ENCODE results near the gene ACOT7. TPM values are rescaled to one million over a fixed set of nuclear protein-coding genes. Genes with fewer than 3 reads are reported as not detected.
A peak's percentile ranks its signal among the peaks of the same experiment; 100 is the strongest.
"Not testable (repeated sequence)": the region's sequence is repeated elsewhere in the genome, so short reads cannot be mapped to it uniquely, and the experiment has no call there.

Gene ACOT7
- total RNA-seq, 1 donor from 2014 or later: 128 TPM

- Mint-ChIP-seq H3K27ac (no peak overlapping the region), H3K4me3 (ENCODE audit: low read depth) (no peak overlapping the region), H3K4me1 (ENCODE audit: low read depth) (peaks cover 7% of the 10 kb centered on the region), H3K9me3 (no peaks in the 10 kb centered on the region), H3K36me3 (ENCODE audit: low read depth) (no peaks in the 10 kb centered on the region), H3K27me3 (ENCODE audit: low read depth) (peaks cover 5% of the 10 kb centered on the region)
- DNase-seq (ENCODE audit: low spot score): no peak
- intact Hi-C loops (cut with micrococcal nuclease): loop anchor here (10.0 kb wide), 1 partner anchor 386 kb away; the partner anchor contains the start of gene CAMTA1
Observed at GRCh38 chr1:6399294-6399693, 5.7 kb upstream of the ACOT7 start.

GRCh38 chr1:6397844-6398441 is 4.4 kb upstream of the ACOT7 start:
- intact Hi-C loops (cut with micrococcal nuclease): loop anchor here (10.0 kb wide), 1 partner anchor 387 kb away; the partner anchor contains the start of gene CAMTA1
- Mint-ChIP-seq H3K4me1 (ENCODE audit: low read depth) (peaks cover 13% of the 10 kb centered on the region), H3K4me3 (ENCODE audit: low read depth) (no peak overlapping the region), H3K36me3 (ENCODE audit: low read depth) (no peaks in the 10 kb centered on the region), H3K27ac (no peak overlapping the region), H3K27me3 (ENCODE audit: low read depth) (peaks cover 5% of the 10 kb centered on the region), H3K9me3 (no peaks in the 10 kb centered on the region)
- no peak for DNase-seq (ENCODE audit: low spot score)

- DNase-seq (ENCODE audit: low spot score): no peak
- intact Hi-C loops (cut with micrococcal nuclease): loop anchor here (10.0 kb wide), 1 partner anchor 388 kb away; the partner anchor contains the start of gene CAMTA1
- Mint-ChIP-seq H3K27me3 (ENCODE audit: low read depth) (peaks cover 5% of the 10 kb centered on the region), H3K27ac (no peak overlapping the region), H3K4me3 (ENCODE audit: low read depth) (no peak overlapping the region), H3K9me3 (no peaks in the 10 kb centered on the region), H3K4me1 (ENCODE audit: low read depth) (peaks cover 17% of the 10 kb centered on the region), H3K36me3 (ENCODE audit: low read depth) (peaks cover 4% of the 10 kb centered on the region)
Observed at GRCh38 chr1:6396998-6397397, 3.4 kb upstream of the ACOT7 start.

GRCh38 chr1:6395781-6396244 is 2.2 kb upstream of the ACOT7 start:
- not testable (repeated sequence) for H3K36me3 Mint-ChIP-seq (ENCODE audit: low read depth); DNase-seq (ENCODE audit: low spot score); H3K4me3 Mint-ChIP-seq (ENCODE audit: low read depth); H3K27ac Mint-ChIP-seq; H3K27me3 Mint-ChIP-seq (ENCODE audit: low read depth); H3K9me3 Mint-ChIP-seq
- peaks cover 24% of the 10 kb centered on the region for H3K4me1 Mint-ChIP-seq (ENCODE audit: low read depth)
- intact Hi-C loops (cut with micrococcal nuclease): loop anchor here (10.0 kb wide), 1 partner anchor 389 kb away; the partner anchor contains the start of gene CAMTA1

- not testable (repeated sequence) for DNase-seq (ENCODE audit: low spot score); H3K36me3 Mint-ChIP-seq (ENCODE audit: low read depth); H3K27me3 Mint-ChIP-seq (ENCODE audit: low read depth); H3K9me3 Mint-ChIP-seq
- Mint-ChIP-seq H3K27ac (peak overlapping the region; percentile 58), H3K4me1 (ENCODE audit: low read depth) (peaks cover 24% of the 10 kb centered on the region), H3K4me3 (ENCODE audit: low read depth) (peak overlapping the region; percentile 56)
- intact Hi-C loops (cut with micrococcal nuclease): loop anchor here (10.0 kb wide), 1 partner anchor 390 kb away; the partner anchor contains the start of gene CAMTA1
Observed at GRCh38 chr1:6395130-6395529, 1.6 kb upstream of the ACOT7 start.

GRCh38 chr1:6392809-6393399 is 663 bp downstream of the ACOT7 start:
- peak; percentile 16 for DNase-seq (ENCODE audit: low spot score)
- peak overlapping the region; percentile 81 for H3K27ac Mint-ChIP-seq
- H3K27me3 Mint-ChIP-seq (ENCODE audit: low read depth): no peaks in the 10 kb centered on the region
- peaks cover 25% of the 10 kb centered on the region for H3K4me1 Mint-ChIP-seq (ENCODE audit: low read depth)
- peaks cover 11% of the 10 kb centered on the region for H3K36me3 Mint-ChIP-seq (ENCODE audit: low read depth)
- intact Hi-C loops (cut with micrococcal nuclease): loop anchor here (1.0 to 10.0 kb wide), 4 partner anchors 34 to 392 kb away; partner anchors contain the start of genes CAMTA1 and RPL22
- peak overlapping the region; percentile 84 for H3K4me3 Mint-ChIP-seq (ENCODE audit: low read depth)
- no peaks in the 10 kb centered on the region for H3K9me3 Mint-ChIP-seq

- Mint-ChIP-seq H3K27ac (peak overlapping the region; percentile 76), H3K27me3 (ENCODE audit: low read depth) (no peaks in the 10 kb centered on the region), H3K36me3 (ENCODE audit: low read depth) (peaks cover 11% of the 10 kb centered on the region), H3K9me3 (no peaks in the 10 kb centered on the region), H3K4me1 (ENCODE audit: low read depth) (peaks cover 25% of the 10 kb centered on the region), H3K4me3 (ENCODE audit: low read depth) (peak overlapping the region; percentile 84)
- peak; percentile 12 for DNase-seq (ENCODE audit: low spot score)
- intact Hi-C loops (cut with micrococcal nuclease): loop anchor here (1.0 to 10.0 kb wide), 3 partner anchors 44 to 393 kb away; partner anchors contain the start of genes CAMTA1 and RPL22
Observed at GRCh38 chr1:6391951-6392808, 1.4 kb downstream of the ACOT7 start.

- intact Hi-C loops (cut with micrococcal nuclease): loop anchor here (10.0 kb wide), 1 partner anchor 395 kb away; the partner anchor contains the start of gene CAMTA1
- H3K9me3 Mint-ChIP-seq: no peaks in the 10 kb centered on the region
- H3K27ac Mint-ChIP-seq: no peak overlapping the region
- no peak for DNase-seq (ENCODE audit: low spot score)
- peaks cover 14% of the 10 kb centered on the region for H3K36me3 Mint-ChIP-seq (ENCODE audit: low read depth)
- peaks cover 21% of the 10 kb centered on the region for H3K4me1 Mint-ChIP-seq (ENCODE audit: low read depth)
- no peak overlapping the region for H3K4me3 Mint-ChIP-seq (ENCODE audit: low read depth)
- H3K27me3 Mint-ChIP-seq (ENCODE audit: low read depth): no peaks in the 10 kb centered on the region
Observed at GRCh38 chr1:6389971-6390370, 3.6 kb downstream of the ACOT7 start.

GRCh38 chr1:6386371-6386949 is 7.1 kb downstream of the ACOT7 start:
- H3K4me1 Mint-ChIP-seq (ENCODE audit: low read depth): peaks cover 3% of the 10 kb centered on the region
- H3K4me3 Mint-ChIP-seq (ENCODE audit: low read depth): no peak overlapping the region
- no peaks in the 10 kb centered on the region for H3K27me3 Mint-ChIP-seq (ENCODE audit: low read depth)
- no peak for DNase-seq (ENCODE audit: low spot score)
- peaks cover 10% of the 10 kb centered on the region for H3K36me3 Mint-ChIP-seq (ENCODE audit: low read depth)
- intact Hi-C loops (cut with micrococcal nuclease): no loop called here
- H3K9me3 Mint-ChIP-seq: peaks cover 3% of the 10 kb centered on the region
- H3K27ac Mint-ChIP-seq: no peak overlapping the region

GRCh38 chr1:6385488-6386191 is 7.9 kb downstream of the ACOT7 start:
- Mint-ChIP-seq H3K4me3 (ENCODE audit: low read depth) (no peak overlapping the region), H3K27me3 (ENCODE audit: low read depth) (no peaks in the 10 kb centered on the region), H3K9me3 (peaks cover 3% of the 10 kb centered on the region), H3K27ac (no peak overlapping the region), H3K4me1 (ENCODE audit: low read depth) (peaks cover 2% of the 10 kb centered on the region), H3K36me3 (ENCODE audit: low read depth) (peaks cover 10% of the 10 kb centered on the region)
- intact Hi-C loops (cut with micrococcal nuclease): no loop called here
- DNase-seq (ENCODE audit: low spot score): no peak

- intact Hi-C loops (cut with micrococcal nuclease): no loop called here
- no peaks in the 10 kb centered on the region for H3K27me3 Mint-ChIP-seq (ENCODE audit: low read depth)
Observed at GRCh38 chr1:6384962-6385361, 8.6 kb downstream of the ACOT7 start.

GRCh38 chr1:6384135-6384534 is 9.4 kb downstream of the ACOT7 start:
- H3K9me3 Mint-ChIP-seq: peaks cover 7% of the 10 kb centered on the region
- H3K27me3 Mint-ChIP-seq (ENCODE audit: low read depth): no peaks in the 10 kb centered on the region
- no peak overlapping the region for H3K27ac Mint-ChIP-seq
- no peaks in the 10 kb centered on the region for H3K4me1 Mint-ChIP-seq (ENCODE audit: low read depth)
- intact Hi-C loops (cut with micrococcal nuclease): no loop called here
- no peak for DNase-seq (ENCODE audit: low spot score)
- H3K36me3 Mint-ChIP-seq (ENCODE audit: low read depth): peaks cover 6% of the 10 kb centered on the region
- H3K4me3 Mint-ChIP-seq (ENCODE audit: low read depth): no peak overlapping the region

More at GRCh38 chr1:6384962-6385361, 8.6 kb downstream of the ACOT7 start:
- peaks cover 7% of the 10 kb centered on the region for H3K36me3 Mint-ChIP-seq (ENCODE audit: low read depth)
- peaks cover 4% of the 10 kb centered on the region for H3K9me3 Mint-ChIP-seq
- DNase-seq (ENCODE audit: low spot score): no peak
- no peak overlapping the region for H3K4me3 Mint-ChIP-seq (ENCODE audit: low read depth)
- no peaks in the 10 kb centered on the region for H3K4me1 Mint-ChIP-seq (ENCODE audit: low read depth)
- H3K27ac Mint-ChIP-seq: no peak overlapping the region
